GM23338 (cell line): ENCODE data around the gene NNAT. TPM values are rescaled to one million over a fixed set of nuclear protein-coding genes. Genes with fewer than 3 reads are reported as not detected.

Experiments used
- ATAC-seq: fragments of 200-7000 bp; cut with Tn5 transposase; 3 replicates; pipeline ENCODE4 v1.9.1; 2020
- DNase-seq: peaks from one replicate; pipeline ENCODE4 v3.0.0-alpha.2; 2015; ENCODE audit warnings: low spot score
- H2AFZ ChIP-seq: fragments of 200-600 bp; sonication (generic); 2 replicates; pipeline ENCODE4 v1.8.0; 2016; ENCODE audit warnings: antibody characterized with exemption, mild to moderate bottlenecking, moderate library complexity
- H3F3A ChIP-seq: fragments of 200-600 bp; sonication (generic); replicated peaks from 2 replicates; pipeline ENCODE4 v1.8.0; 2017; ENCODE audit warnings: antibody characterized with exemption, mixed run types, low read depth
- H3K27ac ChIP-seq: fragments of 200-600 bp; sonication (generic); 2 replicates; pipeline ENCODE4 v1.6.1; 2016; ENCODE audit warnings: low read depth
- H3K27me3 ChIP-seq: fragments of 200-600 bp; sonication (generic); 2 replicates; pipeline ENCODE4 v1.8.0; 2016; ENCODE audit warnings: mild to moderate bottlenecking, mixed run types, moderate library complexity; ENCODE audit not compliant: insufficient read depth
- H3K36me3 ChIP-seq: fragments of 200-600 bp; sonication (generic); 2 replicates; pipeline ENCODE4 v1.8.0; 2016; ENCODE audit warnings: mild to moderate bottlenecking; ENCODE audit not compliant: insufficient read depth
- H3K4me1 ChIP-seq: fragments of 200-600 bp; sonication (generic); 2 replicates; pipeline ENCODE4 v1.8.0; 2016; ENCODE audit warnings: mild to moderate bottlenecking, moderate library complexity; ENCODE audit not compliant: insufficient read depth
- H3K4me2 ChIP-seq: fragments of 200-600 bp; sonication (generic); 2 replicates; pipeline ENCODE4 v1.7.1; 2017; ENCODE audit warnings: mixed run types
- H3K4me3 ChIP-seq: fragments of 200-600 bp; sonication (generic); 2 replicates; pipeline ENCODE4 v1.6.1; 2016; ENCODE audit warnings: mixed run types
- H3K79me2 ChIP-seq: fragments of 200-600 bp; sonication (generic); replicated peaks from 2 replicates; pipeline ENCODE4 v1.8.0; 2017; ENCODE audit warnings: mild to moderate bottlenecking; ENCODE audit not compliant: insufficient read depth
- H3K9me2 ChIP-seq: fragments of 200-600 bp; sonication (generic); 2 replicates; pipeline ENCODE4 v1.8.0; 2017; ENCODE audit not compliant: insufficient read depth
- H4K20me1 ChIP-seq: fragments of 200-600 bp; sonication (generic); replicated peaks from 2 replicates; pipeline ENCODE4 v1.8.0; 2017; ENCODE audit warnings: mild to moderate bottlenecking; ENCODE audit not compliant: insufficient read depth
- H3K27ac Mint-ChIP-seq: 2 replicates; pipeline ENCODE4 v1.8.0; 2020; ENCODE audit warnings: inconsistent platforms, mild to moderate bottlenecking, moderate library complexity, mixed read lengths
- H3K27me3 Mint-ChIP-seq: 3 replicates; pipeline ENCODE4 v1.8.0; 2022; ENCODE audit warnings: low read depth, mild to moderate bottlenecking, moderate library complexity, mixed read lengths, inconsistent platforms; ENCODE audit not compliant: insufficient read depth, poor library complexity
- H3K36me3 Mint-ChIP-seq: 3 replicates; pipeline ENCODE4 v1.8.0; 2021; ENCODE audit warnings: low read depth, mild to moderate bottlenecking, inconsistent platforms, moderate library complexity, mixed read lengths
- H3K4me1 Mint-ChIP-seq: 3 replicates; pipeline ENCODE4 v1.8.0; 2020; ENCODE audit warnings: mild to moderate bottlenecking, inconsistent platforms, mixed read lengths
- H3K4me3 Mint-ChIP-seq: 3 replicates; pipeline ENCODE4 v1.8.0; 2021; ENCODE audit warnings: moderate library complexity, mild to moderate bottlenecking, inconsistent platforms, mixed read lengths
- H3K9me3 Mint-ChIP-seq: 3 replicates; pipeline ENCODE4 v1.8.0; 2020; ENCODE audit warnings: moderate library complexity, mild to moderate bottlenecking, inconsistent platforms, mixed read lengths
- CREB1 ChIP-seq: fragments of 250-450 bp; sonication (Bioruptor Pico); IDR thresholded peaks from 2 replicates; pipeline ENCODE4 v1.5.0; 2020; ENCODE audit warnings: low read depth, mild to moderate bottlenecking, moderate library complexity
- CTCF ChIP-seq, 2 experiments: fragments of 200-600 bp in 1 of 2; sonication (generic) in 1 of 2; conservative IDR thresholded peaks; 2 replicates each; pipeline versions ENCODE4 v1.5.1 to v1.6.1; 2016 to 2017; ENCODE audit warnings: antibody characterized with exemption in 2 of 2, low read depth in 2 of 2, mild to moderate bottlenecking in 2 of 2, moderate library complexity in 1 of 2
- EZH2 ChIP-seq: fragments of 200-600 bp; sonication (generic); IDR thresholded peaks from one replicate; pipeline ENCODE4 v1.8.0; 2017; ENCODE audit warnings: antibody characterized with exemption, mild to moderate bottlenecking, low read depth; ENCODE audit not compliant: unreplicated experiment
- EZH2phosphoT487 ChIP-seq: fragments of 200-600 bp; sonication (generic); IDR thresholded peaks from one replicate; pipeline ENCODE4 v1.8.1; 2018; ENCODE audit warnings: antibody characterized with exemption; ENCODE audit not compliant: unreplicated experiment
- JUNB ChIP-seq: IDR thresholded peaks from one replicate; pipeline ENCODE4 v1.6.1; 2016; ENCODE audit warnings: antibody characterized with exemption; ENCODE audit not compliant: unreplicated experiment
- NANOG ChIP-seq: IDR thresholded peaks from 2 replicates; pipeline ENCODE4 v1.6.1; 2016; ENCODE audit warnings: antibody characterized with exemption, borderline replicate concordance
- POLR2AphosphoS5 ChIP-seq: IDR thresholded peaks from 2 replicates; pipeline ENCODE4 v1.6.1; 2016; ENCODE audit warnings: antibody characterized with exemption, low read depth
- REST ChIP-seq: IDR thresholded peaks from one replicate; pipeline ENCODE4 v1.6.1; 2018; ENCODE audit warnings: antibody characterized with exemption; ENCODE audit not compliant: unreplicated experiment
- STAT1 ChIP-seq: IDR thresholded peaks from one replicate; pipeline ENCODE4 v1.6.1; 2016; ENCODE audit warnings: antibody characterized with exemption; ENCODE audit not compliant: unreplicated experiment
- ZNF114 ChIP-seq: fragments of 250-450 bp; sonication (Bioruptor Pico); IDR thresholded peaks from 2 replicates; pipeline ENCODE4 v1.5.0; 2020; ENCODE audit warnings: mild to moderate bottlenecking, moderate library complexity
- ZNF331 ChIP-seq: fragments of 250-450 bp; sonication (Bioruptor Pico); IDR thresholded peaks from 2 replicates; pipeline ENCODE4 v1.5.0; 2020; ENCODE audit warnings: low read depth, mild to moderate bottlenecking, moderate library complexity
- polyA plus RNA-seq: library from polyadenylated mRNA; unstranded; fragments of >200 nt; fragmentation: Nextera tagmentation; extraction: Ambion mirVana; gene quantifications from 2 replicates; pipeline ENCODE4 v1.2.1, GENCODE V29; 2016
- total RNA-seq: library from RNA; depleted of rRNA; stranded (reverse); fragments of >200 nt; shearing (Covaris generic); gene quantifications from 2 replicates; pipeline ENCODE4 v1.2.3, GENCODE V29; 2014
- TF ChIP-seq, protein P1 (sequence below): IDR thresholded peaks from 2 replicates; pipeline ENCODE4 v1.6.1; 2016; ENCODE audit warnings: antibody characterized with exemption

NNAT gene
- total and polyA plus RNA-seq, 2 experiments from 2014 or later, result 4.3 to 4.9 TPM

DNA sequence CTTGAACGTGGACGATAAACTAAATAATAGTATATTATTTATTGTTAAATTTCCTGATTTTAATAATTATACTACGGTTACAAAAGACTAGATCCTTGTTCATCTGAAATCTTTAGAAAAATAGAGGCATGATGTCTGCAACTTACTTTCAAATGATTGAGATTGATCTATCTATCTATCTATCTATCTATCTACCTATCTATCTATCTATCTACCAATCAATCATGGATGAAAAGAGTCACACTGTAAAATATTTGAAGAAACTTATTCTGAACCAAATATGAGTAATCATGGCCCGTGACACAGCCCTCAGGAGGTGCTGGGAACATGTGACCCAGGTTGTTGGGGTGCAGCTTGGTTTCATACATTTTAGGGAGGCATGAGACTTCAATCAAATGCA is 18.4 kb downstream of the NNAT start (continued):
- TF ChIP-seq CTCF (conservative IDR thresholded peaks at IDR 0.05; ENCODE audit: low read depth in 2 of 2) (no peak), EZH2phosphoT487 (no peak), STAT1 (no peak)

- peaks cover 5% of the 10 kb centered on the region for H3K27me3 Mint-ChIP-seq
- H3K4me1 Mint-ChIP-seq, result peaks cover 13% of the 10 kb centered on the region; the same call in 2 of the 3 replicates
- H3K9me3 Mint-ChIP-seq, result no peaks in the 10 kb centered on the region
- H3K4me3 Mint-ChIP-seq, result no peak overlapping the region
- no peak for DNase-seq
- H3K27ac Mint-ChIP-seq, result no peak overlapping the region
- no peaks in the 10 kb centered on the region for H3K36me3 ChIP-seq
- ATAC-seq, result no peak
- H4K20me1 ChIP-seq, result no peaks in the 10 kb centered on the region
- H3K36me3 Mint-ChIP-seq, result no peaks in the 10 kb centered on the region
- H3F3A ChIP-seq, result no peaks in the 10 kb centered on the region
- H3K4me3 ChIP-seq, result no peak overlapping the region
- no peaks in the 10 kb centered on the region for H3K79me2 ChIP-seq
- H3K27me3 ChIP-seq, result no peaks in the 10 kb centered on the region
- H3K4me2 ChIP-seq, result no peak overlapping the region
- peak overlapping the region; percentile 30; the same call in 1 of the 2 replicates for H2AFZ ChIP-seq
- peaks cover 12% of the 10 kb centered on the region for H3K4me1 ChIP-seq
- no peak overlapping the region for H3K27ac ChIP-seq
- no peaks in the 10 kb centered on the region for H3K9me2 ChIP-seq
- TF ChIP-seq CREB1 (CRISPR knock-in tag) (no peak), EZH2phosphoT487 (no peak), ZNF114 (CRISPR knock-in tag) (no peak), ZNF331 (CRISPR knock-in tag) (no peak), JUNB (no peak), EZH2 (no peak), CTCF (conservative IDR thresholded peaks at IDR 0.05; ENCODE audit: low read depth in 2 of 2) (no peak), NANOG (no peak), POLR2AphosphoS5 (no peak), STAT1 (no peak), REST (no peak)
- TF ChIP-seq, protein P1, sequence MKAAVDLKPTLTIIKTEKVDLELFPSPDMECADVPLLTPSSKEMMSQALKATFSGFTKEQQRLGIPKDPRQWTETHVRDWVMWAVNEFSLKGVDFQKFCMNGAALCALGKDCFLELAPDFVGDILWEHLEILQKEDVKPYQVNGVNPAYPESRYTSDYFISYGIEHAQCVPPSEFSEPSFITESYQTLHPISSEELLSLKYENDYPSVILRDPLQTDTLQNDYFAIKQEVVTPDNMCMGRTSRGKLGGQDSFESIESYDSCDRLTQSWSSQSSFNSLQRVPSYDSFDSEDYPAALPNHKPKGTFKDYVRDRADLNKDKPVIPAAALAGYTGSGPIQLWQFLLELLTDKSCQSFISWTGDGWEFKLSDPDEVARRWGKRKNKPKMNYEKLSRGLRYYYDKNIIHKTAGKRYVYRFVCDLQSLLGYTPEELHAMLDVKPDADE, result no peak
These were observed 19.0 kb downstream of the NNAT start for GRCh38 chr20:37540001-37540400.
